WTC11 (cell line): ENCODE data around the gene FBXO4. TPM values are rescaled to one million over a fixed set of nuclear protein-coding genes. Genes with fewer than 3 reads are reported as not detected.

Source experiments
- ATAC-seq: fragments of 200-7000 bp; cut with Tn5 transposase; 2 replicates; pipeline ENCODE4 v1.10.0; 2021; ENCODE audit warnings: mild to moderate bottlenecking, moderate library complexity
- CTCF ChIA-PET: fragments of 300-600 bp; sonication (Branson Sonifier 250); formaldehyde crosslinking; loops from one replicate; lab custom pipeline; 2021; ENCODE audit warnings: antibody characterized with exemption; lab: Charles Lee
- POLR2A ChIA-PET: fragments of 350-600 bp; sonication (Branson Sonifier 250); formaldehyde crosslinking; loops from one replicate; lab custom pipeline; 2021; ENCODE audit warnings: antibody characterized with exemption; lab: Charles Lee
- DNase-seq: peaks from one replicate; pipeline ENCODE4 v3.0.0; 2021; ENCODE audit warnings: low spot score
- H3K27ac Mint-ChIP-seq: 2 replicates; pipeline ENCODE4 v1.8.0; 2021; ENCODE audit warnings: mixed read lengths
- H3K27me3 Mint-ChIP-seq: 2 replicates; pipeline ENCODE4 v1.8.0; 2021; ENCODE audit warnings: low read depth, mild to moderate bottlenecking, moderate library complexity, mixed read lengths
- H3K36me3 Mint-ChIP-seq: 2 replicates; pipeline ENCODE4 v1.8.0; 2021; ENCODE audit warnings: mixed read lengths
- H3K4me1 Mint-ChIP-seq: 2 replicates; pipeline ENCODE4 v1.8.0; 2022; ENCODE audit warnings: mixed read lengths
- H3K4me3 Mint-ChIP-seq: 2 replicates; pipeline ENCODE4 v1.8.0; 2021; ENCODE audit warnings: mild to moderate bottlenecking, moderate library complexity, mixed read lengths
- H3K9me3 Mint-ChIP-seq: 2 replicates; pipeline ENCODE4 v1.8.0; 2021; ENCODE audit warnings: mixed read lengths
- CDX4 ChIP-seq: fragments of 250-450 bp; sonication (Bioruptor Pico); IDR thresholded peaks from 2 replicates; pipeline ENCODE4 v1.9.0; 2021; ENCODE audit warnings: moderate library complexity, mild to moderate bottlenecking, inconsistent platforms, borderline replicate concordance
- CTCF ChIP-seq: fragments of 200-600 bp; IDR thresholded peaks from 2 replicates; pipeline ENCODE4 v1.8.0; 2022; ENCODE audit warnings: antibody characterized with exemption
- ESRRA ChIP-seq: sonication (generic); formaldehyde crosslinking; IDR thresholded peaks from 2 replicates; pipeline ENCODE4 v1.8.1; 2022; ENCODE audit warnings: mild to moderate bottlenecking, missing genetic modification reagents, borderline replicate concordance
- ETV6 ChIP-seq: sonication (generic); formaldehyde crosslinking; IDR thresholded peaks from 2 replicates; pipeline ENCODE4 v1.8.1; 2022; ENCODE audit warnings: mild to moderate bottlenecking, missing genetic modification reagents
- IRF1 ChIP-seq: sonication (generic); formaldehyde crosslinking; IDR thresholded peaks from 2 replicates; pipeline ENCODE4 v1.8.0; 2023; ENCODE audit warnings: missing genetic modification reagents
- NR1H2 ChIP-seq: sonication (generic); formaldehyde crosslinking; IDR thresholded peaks from 2 replicates; pipeline ENCODE4 v1.9.0; 2021; ENCODE audit warnings: mild to moderate bottlenecking, moderate library complexity, missing genetic modification reagents
- SMAD3 ChIP-seq: sonication (generic); formaldehyde crosslinking; IDR thresholded peaks from 2 replicates; pipeline ENCODE4 v1.8.0; 2022; ENCODE audit warnings: missing genetic modification reagents, mild to moderate bottlenecking, borderline replicate concordance
- TEAD1 ChIP-seq: sonication (generic); formaldehyde crosslinking; IDR thresholded peaks from 2 replicates; pipeline ENCODE4 v1.8.0; 2022; ENCODE audit warnings: mild to moderate bottlenecking, missing genetic modification reagents
- TEAD4 ChIP-seq: sonication (generic); formaldehyde crosslinking; IDR thresholded peaks from 2 replicates; pipeline ENCODE4 v1.8.0; 2022; ENCODE audit warnings: mild to moderate bottlenecking, missing genetic modification reagents
- ZBTB43 ChIP-seq: sonication (generic); formaldehyde crosslinking; IDR thresholded peaks from 2 replicates; pipeline ENCODE4 v1.8.1; 2023; ENCODE audit warnings: mild to moderate bottlenecking, missing genetic modification reagents
- ZMAT4 ChIP-seq: fragments of 250-450 bp; sonication (Bioruptor Pico); IDR thresholded peaks from 2 replicates; pipeline ENCODE4 v1.9.0; 2021; ENCODE audit warnings: mild to moderate bottlenecking
- ZNF219 ChIP-seq: sonication (generic); formaldehyde crosslinking; IDR thresholded peaks from 2 replicates; pipeline ENCODE4 v1.8.0; 2023; ENCODE audit warnings: missing genetic modification reagents, mild to moderate bottlenecking, borderline replicate concordance
- ZNF232 ChIP-seq: sonication (generic); formaldehyde crosslinking; IDR thresholded peaks from 2 replicates; pipeline ENCODE4 v1.8.0; 2022; ENCODE audit warnings: mild to moderate bottlenecking, missing genetic modification reagents
- ZNF416 ChIP-seq: fragments of 250-450 bp; sonication (Bioruptor Pico); IDR thresholded peaks from 2 replicates; pipeline ENCODE4 v1.9.0; 2021; ENCODE audit warnings: mild to moderate bottlenecking, inconsistent platforms
- ZNF423 ChIP-seq: fragments of 250-450 bp; sonication (Bioruptor Pico); IDR thresholded peaks from 2 replicates; pipeline ENCODE4 v2.1.2; 2022; ENCODE audit warnings: mild to moderate bottlenecking, moderate library complexity
- ZNF532 ChIP-seq: fragments of 250-450 bp; sonication (Bioruptor Pico); IDR thresholded peaks from 2 replicates; pipeline ENCODE4 v1.9.0; 2021; ENCODE audit warnings: mild to moderate bottlenecking, borderline replicate concordance
- total RNA-seq: library from RNA; stranded (reverse); gene quantifications from 3 replicates; pipeline ENCODE4 v1.2.3, GENCODE V29; 2021
- TF ChIP-seq, protein P1 (sequence below): sonication (generic); formaldehyde crosslinking; IDR thresholded peaks from 2 replicates; pipeline ENCODE4 v1.8.0; 2022; ENCODE audit warnings: mild to moderate bottlenecking, missing genetic modification reagents

FBXO4 gene
- total RNA-seq, 1 experiment from 2014 or later, result 0.72 TPM

DNA sequence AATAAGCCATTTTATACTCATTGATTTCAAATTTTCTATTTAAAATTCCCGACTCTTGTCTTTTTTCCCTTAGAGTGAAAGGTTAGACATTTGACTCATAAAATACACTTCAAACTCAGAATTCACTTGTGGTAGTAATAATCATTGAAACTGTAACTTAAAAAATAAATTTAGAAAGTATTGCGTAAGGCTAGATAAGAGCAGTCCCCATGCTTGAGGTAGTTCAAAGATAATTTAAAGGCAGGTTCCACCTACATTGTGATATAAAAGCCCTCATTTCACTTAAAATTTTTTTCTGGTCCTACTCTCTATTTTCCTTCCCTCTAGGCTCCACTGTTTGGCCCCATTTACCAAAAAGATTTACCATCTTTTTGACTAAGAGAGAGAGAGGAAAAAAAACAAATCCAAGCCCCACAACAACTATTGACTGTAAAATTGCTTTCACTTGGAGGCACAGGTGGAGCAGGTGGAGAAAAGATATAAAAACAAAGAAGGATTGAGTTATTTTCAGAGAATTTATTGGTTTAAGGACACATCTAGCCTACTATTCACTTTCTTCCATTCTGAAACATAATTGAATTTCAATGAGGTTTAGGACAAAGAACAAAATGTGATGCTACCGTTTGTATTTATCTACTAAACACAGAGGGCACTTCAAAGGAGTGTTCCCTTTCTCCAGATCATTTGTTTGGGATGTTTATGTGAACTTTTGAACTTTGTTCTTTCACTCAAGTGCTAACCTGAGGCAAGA lies 61.0 kb downstream of the FBXO4 start:
- Mint-ChIP-seq H3K27me3 (no peaks in the 10 kb centered on the region; the same call in none of the 2 replicates), H3K4me1 (no peaks in the 10 kb centered on the region), H3K9me3 (no peaks in the 10 kb centered on the region), H3K36me3 (no peaks in the 10 kb centered on the region), H3K4me3 (no peak overlapping the region), H3K27ac (no peak overlapping the region)
- ChIA-PET POLR2A (no interaction called here), CTCF (interaction anchor here (0.9 kb wide), 1 partner anchor 71 kb away, joined by 4 read pairs; no protein-coding TSS in a partner anchor)
- DNase-seq (no peak), ATAC-seq (no peak)
- TF ChIP-seq TEAD1 (CRISPR knock-in tag) (no peak), TEAD4 (no peak), ETV6 (CRISPR knock-in tag) (no peak), ZNF532 (CRISPR knock-in tag) (no peak), ZMAT4 (CRISPR knock-in tag) (no peak), SMAD3 (CRISPR knock-in tag) (no peak), ZNF416 (no peak), ZNF232 (CRISPR knock-in tag) (no peak), CDX4 (CRISPR knock-in tag) (no peak), CTCF (no peak), NR1H2 (CRISPR knock-in tag) (no peak), ESRRA (CRISPR knock-in tag) (no peak), ZNF423 (CRISPR knock-in tag) (no peak), ZBTB43 (CRISPR knock-in tag) (no peak), IRF1 (CRISPR knock-in tag) (no peak), ZNF219 (CRISPR knock-in tag) (no peak)
- TF ChIP-seq, protein P1, sequence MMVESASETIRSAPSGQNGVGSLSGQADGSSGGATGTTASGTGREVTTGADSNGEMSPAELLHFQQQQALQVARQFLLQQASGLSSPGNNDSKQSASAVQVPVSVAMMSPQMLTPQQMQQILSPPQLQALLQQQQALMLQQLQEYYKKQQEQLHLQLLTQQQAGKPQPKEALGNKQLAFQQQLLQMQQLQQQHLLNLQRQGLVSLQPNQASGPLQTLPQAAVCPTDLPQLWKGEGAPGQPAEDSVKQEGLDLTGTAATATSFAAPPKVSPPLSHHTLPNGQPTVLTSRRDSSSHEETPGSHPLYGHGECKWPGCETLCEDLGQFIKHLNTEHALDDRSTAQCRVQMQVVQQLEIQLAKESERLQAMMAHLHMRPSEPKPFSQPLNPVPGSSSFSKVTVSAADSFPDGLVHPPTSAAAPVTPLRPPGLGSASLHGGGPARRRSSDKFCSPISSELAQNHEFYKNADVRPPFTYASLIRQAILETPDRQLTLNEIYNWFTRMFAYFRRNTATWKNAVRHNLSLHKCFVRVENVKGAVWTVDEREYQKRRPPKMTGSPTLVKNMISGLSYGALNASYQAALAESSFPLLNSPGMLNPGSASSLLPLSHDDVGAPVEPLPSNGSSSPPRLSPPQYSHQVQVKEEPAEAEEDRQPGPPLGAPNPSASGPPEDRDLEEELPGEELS, result no peak

Other genes with a start within 250 kb of the FBXO4 start
- 20.6 to 23.1 TPM (median 20.9 TPM) in 3 replicates for gene OXCT1, start 54.9 kb upstream of the FBXO4 start, total RNA-seq
- gene RIMOC1, start 20.9 kb upstream of the FBXO4 start, total RNA-seq, result 27.1 to 30.5 TPM (median 28.8 TPM) in 3 replicates